Astrocyte of the spinal cord (primary cell): ENCODE data around the gene UPF2.
"Not testable (repeated sequence)": the region's sequence is repeated elsewhere in the genome, so short reads cannot be mapped to it uniquely, and the experiment has no call there.

ENCODE experiments used
- DNase-seq: peaks from one replicate; pipeline ENCODE4 v3.0.0; 2011; ENCODE audit warnings: low read depth, low spot score
- H3K4me3 ChIP-seq: 2 replicates; pipeline ENCODE4 v1.5.1; 2011; ENCODE audit warnings: low read depth, mild to moderate bottlenecking, low read length, moderate library complexity
- CTCF ChIP-seq: IDR thresholded peaks from 2 replicates; pipeline ENCODE4 v1.5.1; 2012; ENCODE audit warnings: low read depth, mild to moderate bottlenecking, low read length, inconsistent platforms
- in situ Hi-C: cut with HindIII; loops from 2 replicates; pipeline ENCODE4 v1.10.0; 2017; ENCODE audit warnings: low sequenced_read_pairs

Gene UPF2

GRCh38 chr10:11896549-11897200 lies 145.9 kb downstream of the UPF2 start:
- DNase-seq, result no peak
- in situ Hi-C loops, result no loop called here
- H3K4me3 ChIP-seq, result no peak overlapping the region
- TF ChIP-seq CTCF, result no peak

GRCh38 chr10:11895598-11895997 lies 147.0 kb downstream of the UPF2 start:
- TF ChIP-seq CTCF, result no peak
- no peak for DNase-seq
- H3K4me3 ChIP-seq, result no peak overlapping the region
- in situ Hi-C loops, result no loop called here

- DNase-seq, result no peak
- H3K4me3 ChIP-seq, result no peak overlapping the region
- in situ Hi-C loops, result no loop called here
- TF ChIP-seq CTCF, result no peak
Measured at GRCh38 chr10:11895108-11895466, 147.5 kb downstream of the UPF2 start.

- DNase-seq, result no peak
- no peak overlapping the region for H3K4me3 ChIP-seq
- in situ Hi-C loops, result no loop called here
- TF ChIP-seq CTCF, result no peak
Measured at GRCh38 chr10:11894381-11895107, 148.1 kb downstream of the UPF2 start.

- TF ChIP-seq CTCF, result no peak
- H3K4me3 ChIP-seq, result no peak overlapping the region
- in situ Hi-C loops, result no loop called here
- no peak for DNase-seq
Measured at GRCh38 chr10:11893749-11894278, 148.8 kb downstream of the UPF2 start.

- in situ Hi-C loops, result no loop called here
- DNase-seq, result no peak
- TF ChIP-seq CTCF, result no peak
- H3K4me3 ChIP-seq, result no peak overlapping the region
Measured at GRCh38 chr10:11891776-11892486, 150.7 kb downstream of the UPF2 start.

GRCh38 chr10:11889263-11889662 lies 153.3 kb downstream of the UPF2 start:
- H3K4me3 ChIP-seq, in situ Hi-C loops, DNase-seq: not testable (repeated sequence)
